WI38 (cell line): ENCODE results near the gene SLC35A5.
A peak's percentile ranks its signal among the peaks of the same experiment; 100 is the strongest.
"Not testable (repeated sequence)": the region's sequence is repeated elsewhere in the genome, so short reads cannot be mapped to it uniquely, and the experiment has no call there.

Source experiments
- H3K4me3 ChIP-seq: 2 replicates; pipeline ENCODE4 v1.5.1; 2011; ENCODE audit warnings: low read depth, mild to moderate bottlenecking, control low read depth, low read length
- CTCF ChIP-seq: IDR thresholded peaks from 2 replicates; pipeline ENCODE4 v1.5.1; 2012; ENCODE audit warnings: low read depth, mild to moderate bottlenecking, control low read depth, low read length

The SLC35A5 gene

GRCh38 chr3:112560721-112561483 lies 943 bp upstream of the SLC35A5 start:
- no peak for TF ChIP-seq CTCF
- peak overlapping the region; percentile 99 for H3K4me3 ChIP-seq

- peak overlapping the region; percentile 99 for H3K4me3 ChIP-seq
- TF ChIP-seq CTCF = no peak
Observed at GRCh38 chr3:112561484-112561733, 436 bp upstream of the SLC35A5 start.

- H3K4me3 ChIP-seq = not testable (repeated sequence)
Observed at GRCh38 chr3:112564247-112564939, 2.5 kb downstream of the SLC35A5 start.

- H3K4me3 ChIP-seq = no peak overlapping the region
- no peak for TF ChIP-seq CTCF
Observed at GRCh38 chr3:112564940-112565305, 3.1 kb downstream of the SLC35A5 start.

- H3K4me3 ChIP-seq = no peak overlapping the region
- no peak for TF ChIP-seq CTCF
Observed at GRCh38 chr3:112568642-112569041, 6.8 kb downstream of the SLC35A5 start.

- H3K4me3 ChIP-seq = no peak overlapping the region
- TF ChIP-seq CTCF = no peak
Observed at GRCh38 chr3:112569265-112569664, 7.4 kb downstream of the SLC35A5 start.

GRCh38 chr3:112572701-112573100 lies 10.9 kb downstream of the SLC35A5 start:
- H3K4me3 ChIP-seq = no peak overlapping the region
- TF ChIP-seq CTCF = no peak

GRCh38 chr3:112579232-112579631 lies 17.4 kb downstream of the SLC35A5 start:
- H3K4me3 ChIP-seq = no peak overlapping the region

More at GRCh38 chr3:112579232-112579631, 17.4 kb downstream of the SLC35A5 start:
- TF ChIP-seq CTCF = no peak
